T-helper 2 cell (primary cell): ENCODE data around the gene ELMO1.
A peak's percentile ranks its signal among the peaks of the same experiment; 100 is the strongest.

ENCODE experiments used
- DNase-seq, 5 experiments: peaks; one replicate each; pipeline versions ENCODE4 v3.0.0 to v3.0.0-alpha.2; 2012 to 2022

Gene ELMO1

DNA sequence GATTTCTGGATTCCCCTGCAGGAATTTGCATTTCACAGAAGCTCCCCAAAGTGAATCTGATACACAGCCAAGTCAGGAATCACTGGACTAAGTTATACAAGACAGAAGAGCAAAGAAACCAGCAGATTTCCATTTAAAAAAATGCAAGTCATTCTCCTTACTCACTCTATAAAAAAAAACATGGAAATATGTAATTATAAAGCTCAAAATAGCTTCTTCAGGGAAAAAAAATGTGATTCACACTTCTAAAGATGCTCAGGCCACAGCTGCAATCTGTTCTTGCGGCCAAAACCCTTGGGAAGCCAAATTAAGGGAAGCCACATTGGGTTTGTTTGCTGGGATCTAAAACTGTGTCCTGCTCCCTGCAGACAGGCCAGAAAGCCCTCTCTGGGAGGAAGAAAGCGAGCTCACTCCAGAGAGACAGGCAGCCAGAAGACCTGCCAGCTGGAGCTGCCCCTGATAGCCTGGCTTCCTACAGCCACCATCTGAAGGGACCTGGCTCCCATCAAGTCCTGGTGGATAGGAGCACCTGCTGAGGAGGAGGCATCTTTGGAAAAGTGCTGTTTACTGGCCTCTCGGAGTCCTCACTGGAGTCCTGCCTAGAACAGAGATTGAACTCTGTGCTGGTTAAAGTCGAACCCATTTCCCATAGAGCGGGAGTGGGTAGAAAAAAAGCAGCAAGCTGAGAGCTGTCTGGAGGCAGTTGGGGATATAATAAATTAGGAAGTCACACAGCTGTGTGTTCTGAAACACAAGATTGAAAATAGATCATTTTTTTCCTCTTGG, 365.2 kb downstream of the ELMO1 start:
- DNase-seq, result no peak

DNA sequence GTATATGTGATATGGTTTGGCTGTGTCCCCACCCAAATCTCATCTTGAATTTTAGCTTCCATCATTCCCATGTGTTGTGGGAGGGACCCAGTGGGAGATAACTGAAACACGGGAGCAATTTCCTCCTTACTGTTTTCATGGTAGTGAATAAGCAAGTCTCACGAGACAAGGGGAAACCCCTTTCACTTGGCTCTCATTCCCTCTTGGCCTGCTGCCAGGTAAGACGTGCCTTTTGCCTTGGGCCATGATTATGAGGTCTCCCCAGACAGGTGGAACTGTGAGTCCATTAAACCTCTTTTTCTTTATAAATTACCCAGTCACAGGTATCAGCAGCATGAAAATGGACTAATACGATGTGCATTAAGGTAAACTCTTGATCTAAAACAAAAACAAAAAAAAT, 367.2 kb downstream of the ELMO1 start:
- DNase-seq, result no peak

DNA sequence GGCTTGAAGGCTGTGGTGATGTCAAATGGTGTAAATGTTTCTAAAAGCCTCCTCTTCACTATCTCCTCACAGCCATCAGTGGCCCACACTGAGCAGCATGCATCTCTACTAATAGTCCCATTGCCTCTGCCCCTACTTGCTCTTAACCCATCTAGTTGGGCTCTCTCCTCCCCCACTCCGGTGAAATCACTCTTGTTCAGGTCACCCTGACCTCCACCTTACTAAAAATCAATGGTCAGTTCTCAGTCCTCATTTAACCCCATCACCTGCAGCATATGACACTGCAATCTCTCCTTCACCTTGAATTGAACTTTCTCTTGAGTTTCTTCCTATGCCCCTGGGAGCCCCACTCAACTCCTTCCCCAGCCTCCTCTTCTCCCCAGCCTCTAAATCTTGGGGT, 369.2 kb downstream of the ELMO1 start:
- DNase-seq, result no peak

DNA sequence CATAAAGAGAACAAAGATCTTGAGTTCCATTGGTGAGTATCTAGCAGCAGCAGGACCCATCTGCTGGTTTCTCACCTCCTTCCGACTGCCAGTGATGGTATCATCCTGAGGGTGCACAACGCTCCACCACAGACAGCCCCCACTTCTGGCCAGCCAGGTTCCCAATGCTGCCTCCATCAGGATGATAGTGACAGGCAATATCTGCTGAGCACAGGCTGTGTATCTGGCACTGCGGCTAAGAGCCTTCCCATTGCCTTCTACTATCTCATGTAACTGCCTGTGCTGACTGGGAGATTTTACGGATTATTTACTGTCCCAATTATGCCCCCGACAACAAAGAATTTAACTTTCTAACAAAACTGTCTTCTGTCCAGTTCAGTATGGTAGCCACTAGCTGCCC, 372.0 kb downstream of the ELMO1 start:
- no peak for DNase-seq

DNA sequence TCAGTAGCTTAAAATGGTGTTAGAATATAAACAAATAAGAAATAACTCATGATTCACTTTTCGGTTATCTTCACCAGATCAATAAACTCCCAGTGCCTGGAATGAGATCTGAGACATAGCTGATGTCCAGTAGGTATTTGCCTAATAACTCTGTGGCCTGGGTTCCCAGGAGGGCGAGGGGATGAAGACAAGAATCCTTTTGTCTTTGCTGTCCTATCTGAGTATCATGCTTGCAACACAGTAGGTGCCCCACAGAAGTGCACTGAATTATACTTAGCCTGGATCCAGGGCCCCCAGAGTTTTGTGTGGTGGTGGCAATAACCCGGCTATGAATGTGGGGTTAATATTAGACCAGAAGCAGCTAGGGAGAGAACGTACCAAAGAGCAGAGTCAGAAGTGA, 374.3 kb downstream of the ELMO1 start:
- DNase-seq, result no peak

DNA sequence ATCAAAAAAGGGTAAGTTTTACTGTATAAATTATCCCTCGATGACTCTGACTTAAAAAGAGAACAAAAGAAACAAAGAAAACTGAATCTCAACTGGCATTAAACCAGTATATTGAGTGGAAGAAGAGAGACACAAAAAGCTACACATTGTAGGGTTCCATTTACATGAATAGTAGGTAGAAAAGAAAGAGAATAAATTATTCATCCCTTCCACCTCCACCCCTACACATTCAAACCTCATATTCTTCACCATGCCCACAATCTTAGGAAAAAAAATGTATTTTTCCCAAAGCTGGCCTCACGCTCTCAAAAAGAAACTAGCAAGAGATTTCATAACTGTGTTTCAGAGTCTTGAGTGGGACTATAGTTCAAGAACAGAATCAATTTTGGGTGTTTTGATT, 377.5 kb downstream of the ELMO1 start:
- DNase-seq, result no peak

DNA sequence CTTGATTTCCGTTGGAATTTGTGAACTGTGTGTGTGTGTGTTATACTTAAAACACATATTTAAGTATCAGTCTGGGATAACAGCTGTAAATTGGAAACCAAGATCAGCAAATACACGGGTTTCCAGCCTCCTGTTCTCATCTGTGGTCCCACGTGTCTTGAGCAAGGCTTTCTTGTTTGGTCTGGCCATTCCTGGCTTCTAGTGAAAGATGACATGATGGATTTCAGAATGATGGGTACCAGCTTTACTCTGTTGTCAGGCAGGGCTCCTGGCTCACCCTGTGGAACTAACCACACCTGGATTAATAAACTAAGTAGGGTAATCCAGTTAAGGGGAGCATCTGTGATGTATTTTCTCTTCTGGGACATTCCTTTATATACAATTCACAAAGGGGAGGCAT, 378.2 kb downstream of the ELMO1 start:
- DNase-seq, result no peak

DNA sequence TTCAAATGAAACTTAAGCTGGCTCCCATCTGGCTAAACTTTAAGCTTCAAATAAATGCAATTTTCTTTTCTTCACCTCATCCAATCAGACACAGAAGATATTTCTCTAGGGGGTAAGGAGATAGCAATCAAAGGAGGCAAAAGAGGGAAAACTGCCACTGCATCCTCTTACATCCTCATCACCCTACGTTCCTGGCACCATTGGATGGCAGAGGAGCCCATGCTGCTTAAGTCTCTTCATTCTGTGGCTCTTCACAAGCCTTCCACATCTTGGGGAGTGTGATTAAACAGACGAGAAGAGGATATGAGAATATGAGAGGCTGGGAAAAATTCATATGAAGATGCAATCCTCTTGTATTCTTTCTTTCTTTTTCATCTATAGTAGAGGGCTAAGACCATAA, 378.6 kb downstream of the ELMO1 start:
- no peak for DNase-seq

DNA sequence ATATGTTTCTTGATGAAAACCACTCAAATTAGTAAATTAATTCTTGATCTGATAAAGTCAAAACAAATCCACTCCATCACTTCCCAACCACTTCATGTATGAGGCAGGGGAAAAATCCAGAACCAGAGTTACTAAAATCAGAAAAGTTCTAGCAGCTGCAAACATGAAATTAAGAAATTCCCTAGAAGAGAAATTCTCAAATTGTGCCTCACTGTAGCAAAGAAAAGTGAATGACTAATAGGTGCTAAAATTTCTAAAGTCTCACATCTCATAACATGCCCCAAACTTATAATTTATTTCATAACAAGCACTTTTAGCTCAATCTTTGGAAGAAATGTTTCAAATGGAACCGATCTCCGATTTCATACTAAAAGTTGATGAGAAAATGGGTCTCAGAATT, 379.3 kb downstream of the ELMO1 start:
- DNase-seq, result no peak

DNA sequence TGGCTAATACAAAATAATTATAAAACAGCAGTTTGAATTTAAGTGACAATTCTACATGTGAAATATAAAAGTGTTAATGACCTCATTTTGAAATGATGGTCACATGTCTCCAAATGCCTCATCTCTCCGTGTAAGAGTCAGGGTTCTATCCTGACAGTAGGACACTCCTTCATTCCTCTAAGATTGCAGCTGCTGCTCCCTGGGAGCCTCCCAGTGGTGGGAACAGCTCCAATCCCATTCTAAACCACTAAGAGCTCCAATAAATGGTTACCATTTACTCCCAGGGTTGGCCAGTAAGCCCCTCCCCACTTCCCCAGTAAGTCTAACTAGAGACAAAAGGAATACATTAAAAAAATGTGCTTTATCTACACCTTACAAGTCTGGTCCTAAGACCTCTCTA, 379.8 kb downstream of the ELMO1 start:
- no peak for DNase-seq

DNA sequence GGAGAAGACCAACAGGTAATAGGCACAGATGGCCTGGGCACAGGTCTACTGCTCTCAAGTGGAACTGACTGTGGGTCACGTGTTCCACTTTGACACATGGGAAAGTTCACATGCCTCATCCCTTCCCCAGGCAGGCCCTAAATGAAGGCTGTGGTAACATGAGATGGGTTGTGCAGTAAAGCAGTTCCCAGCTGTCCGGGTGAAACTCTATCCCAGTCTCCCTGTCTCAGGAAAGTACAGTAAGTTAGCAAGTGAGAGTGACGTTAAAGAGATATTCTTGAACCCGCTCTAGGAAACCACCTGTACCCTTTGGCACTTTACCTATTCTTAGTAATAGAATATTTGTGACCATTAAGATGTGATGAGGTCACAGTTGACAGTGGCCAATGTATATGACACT, 380.6 kb downstream of the ELMO1 start:
- DNase-seq, result no peak

DNA sequence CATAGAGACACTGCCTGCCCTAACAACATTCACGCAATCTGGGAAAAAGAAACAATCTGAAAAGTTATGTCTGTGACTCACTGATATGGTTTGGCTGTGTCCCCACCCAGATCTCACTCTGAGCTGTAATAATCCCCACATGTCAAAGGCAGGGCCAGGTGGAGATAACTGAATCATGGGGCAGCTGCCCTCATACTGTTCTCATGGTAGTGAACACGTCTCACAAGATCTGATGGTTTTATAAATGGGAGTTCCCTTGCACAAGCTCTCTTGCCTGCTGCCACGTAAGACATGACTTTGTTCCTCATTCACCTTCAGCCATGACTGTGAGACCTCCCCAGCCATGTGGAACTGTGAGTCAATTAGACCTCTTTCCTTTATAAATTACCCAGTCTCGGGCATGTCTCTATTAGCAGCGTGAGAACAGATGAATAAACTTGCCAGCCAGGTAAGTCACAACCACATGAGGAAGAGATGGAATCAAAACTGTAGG, 382.8 kb downstream of the ELMO1 start:
- DNase-seq, result peak in 1 of 5 experiments; percentile 32

DNA sequence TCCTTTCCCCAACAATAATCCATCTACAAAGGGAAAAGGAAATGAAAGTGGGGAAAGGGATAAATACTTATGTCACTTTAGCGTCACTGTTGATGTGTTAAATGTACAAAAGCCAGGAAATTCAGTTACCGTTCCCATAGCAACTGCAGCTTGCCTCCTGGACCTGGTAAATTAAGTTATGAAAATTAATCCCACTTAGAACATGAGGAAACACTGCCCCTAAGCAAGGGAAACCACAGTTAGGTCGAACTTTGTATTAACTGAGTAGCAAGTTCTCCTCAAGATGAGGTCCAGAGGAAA, 386.2 kb downstream of the ELMO1 start:
- DNase-seq, result no peak

DNA sequence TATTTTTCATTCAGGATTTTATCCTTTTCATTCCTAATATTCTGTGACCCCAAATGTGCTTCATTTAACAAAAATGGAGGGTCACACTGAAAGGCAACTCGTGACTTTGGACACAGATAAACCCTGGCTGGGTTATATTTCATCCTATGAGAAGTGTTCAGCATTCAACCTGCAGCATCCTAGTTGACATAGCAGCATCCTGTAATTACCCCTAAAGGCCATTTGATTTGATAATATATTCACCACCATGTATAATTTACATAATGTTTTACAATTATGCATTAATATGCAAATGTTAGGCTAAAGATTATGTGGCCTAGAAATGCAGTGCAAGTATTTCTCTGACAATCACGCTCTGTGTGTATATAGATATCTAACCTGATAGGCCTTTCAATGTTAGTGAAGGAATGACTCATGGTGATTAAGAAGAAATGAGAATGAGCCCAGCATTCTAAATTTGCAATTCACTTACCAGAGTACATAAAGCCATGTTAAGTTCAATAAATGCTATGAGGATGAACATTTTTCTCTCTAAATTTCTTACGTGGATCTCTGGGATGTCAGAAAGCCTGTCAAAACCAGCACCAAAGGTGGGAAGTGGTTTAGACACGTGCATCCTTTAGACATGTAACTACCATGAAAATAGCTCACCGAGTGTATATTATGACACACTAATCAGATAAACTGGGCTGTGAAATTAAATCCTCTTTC, 386.7 kb downstream of the ELMO1 start:
- peak in 1 of 5 experiments; percentile 77 for DNase-seq

DNA sequence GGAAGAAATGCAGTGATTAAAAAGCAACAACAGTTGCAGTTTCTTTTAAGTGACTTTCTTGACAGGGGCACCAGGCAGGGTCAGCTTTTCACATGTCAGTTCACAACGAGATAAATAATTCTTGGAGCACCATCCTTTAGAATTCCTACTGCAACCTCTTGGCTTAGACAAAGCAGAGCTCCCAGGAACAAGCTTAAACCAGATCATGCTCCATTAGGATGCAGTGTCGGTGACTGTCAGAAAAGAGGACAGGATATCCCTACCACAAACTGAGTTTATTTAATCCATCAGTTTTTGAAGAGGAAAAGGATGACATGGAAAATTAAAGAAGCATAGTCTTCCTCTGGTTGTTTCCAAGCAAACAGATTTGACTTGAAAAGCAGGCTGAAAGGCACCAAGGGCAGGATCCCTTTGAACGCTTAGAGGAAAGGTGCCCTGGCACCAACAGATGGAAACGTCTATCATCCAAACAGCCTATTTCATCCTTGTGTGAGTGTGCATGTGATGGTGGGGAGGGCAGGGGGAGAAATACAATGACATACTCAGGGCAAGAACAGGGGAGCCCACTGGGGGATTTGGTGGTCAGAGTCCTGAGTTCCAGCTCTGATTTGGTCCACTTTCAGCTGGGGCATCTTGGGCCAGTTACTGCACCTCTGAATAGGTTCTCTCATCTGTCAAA, 392.3 kb downstream of the ELMO1 start:
- no peak for DNase-seq

DNA sequence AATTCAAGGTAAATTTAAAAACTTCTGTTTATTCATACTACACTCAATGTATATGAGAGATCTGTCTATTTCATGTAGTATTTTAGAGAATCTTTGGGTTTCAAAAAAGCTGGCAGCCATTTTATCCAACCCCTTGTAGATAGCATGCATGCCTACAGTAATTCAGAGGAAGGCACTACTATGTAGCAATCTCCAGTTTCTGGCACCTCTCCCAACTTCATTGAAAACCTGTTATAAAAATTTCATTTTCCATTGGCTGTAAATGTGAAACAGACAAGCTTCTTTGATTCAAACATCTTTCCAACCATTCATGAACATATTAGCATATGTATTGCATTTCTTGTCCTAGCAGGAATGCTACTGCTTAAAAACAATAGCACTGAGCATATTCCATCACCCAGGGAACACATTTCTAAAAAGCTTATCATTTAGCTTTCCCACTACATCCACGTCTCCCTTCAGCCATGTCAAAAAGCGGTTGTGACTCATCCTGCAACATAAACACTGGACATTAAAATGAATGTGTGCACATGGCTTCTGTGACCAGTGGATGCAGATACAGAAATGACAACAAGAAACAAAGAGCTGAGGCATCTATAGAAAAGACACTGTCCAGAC, 393.9 kb downstream of the ELMO1 start:
- DNase-seq, result no peak

DNA sequence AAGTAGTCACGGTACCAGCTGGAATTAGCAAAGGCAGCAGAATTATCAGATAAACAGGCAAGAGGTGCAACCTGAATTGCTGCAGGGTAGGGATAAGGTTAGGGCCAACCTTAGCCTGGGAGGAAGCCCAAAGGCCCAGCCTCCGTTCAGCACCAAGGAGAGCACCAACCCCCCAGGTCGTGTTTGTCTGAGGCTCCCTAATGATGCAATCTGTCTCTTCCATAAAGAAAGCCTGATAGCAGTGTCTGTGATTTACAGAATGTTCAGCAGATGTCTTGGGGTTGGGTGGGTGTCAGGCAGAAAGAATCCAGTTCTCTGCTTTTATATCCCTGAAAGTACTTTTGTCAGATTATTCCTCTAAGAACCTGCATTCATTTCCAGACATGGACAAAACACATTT, 396.0 kb downstream of the ELMO1 start:
- DNase-seq, result peak in 1 of 5 experiments; percentile 31

DNA sequence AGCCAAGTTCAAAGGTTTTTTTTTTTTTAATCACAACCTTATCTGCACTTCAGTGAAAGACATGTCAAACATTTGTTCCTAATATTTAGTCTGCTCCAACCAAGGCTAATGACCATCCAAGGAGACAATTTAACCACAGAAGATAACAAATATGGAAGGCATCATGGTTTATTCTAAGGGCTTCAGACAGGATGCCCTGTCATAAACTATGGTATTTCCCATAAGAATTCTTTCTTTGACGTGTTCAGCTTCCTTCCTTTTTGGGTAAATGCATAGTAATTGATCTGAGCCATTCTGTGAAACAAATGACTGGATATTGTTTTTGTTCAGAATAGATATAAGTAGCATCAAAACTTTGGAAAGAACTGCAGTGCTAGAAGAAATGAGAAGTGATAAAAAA, 397.9 kb downstream of the ELMO1 start:
- no peak for DNase-seq

DNA sequence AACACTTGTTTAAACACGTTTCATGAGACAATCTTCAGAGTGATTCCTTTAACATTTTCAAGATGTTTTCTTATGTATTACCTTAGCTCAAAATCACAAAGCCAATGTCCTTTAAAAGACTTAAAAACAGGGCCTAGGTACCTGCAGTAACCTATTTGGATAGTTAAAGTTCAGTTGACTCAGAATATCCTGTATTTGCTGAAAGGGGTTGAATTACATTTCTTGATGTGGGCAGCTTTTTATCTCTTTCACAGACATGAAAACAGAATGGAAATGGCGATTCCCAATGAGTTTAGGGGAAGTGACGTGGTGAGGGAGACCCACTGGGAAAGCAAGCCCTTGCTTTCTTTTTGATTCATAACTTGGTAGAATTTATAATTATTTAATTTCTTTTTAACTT, 400.0 kb downstream of the ELMO1 start:
- DNase-seq, result no peak

DNA sequence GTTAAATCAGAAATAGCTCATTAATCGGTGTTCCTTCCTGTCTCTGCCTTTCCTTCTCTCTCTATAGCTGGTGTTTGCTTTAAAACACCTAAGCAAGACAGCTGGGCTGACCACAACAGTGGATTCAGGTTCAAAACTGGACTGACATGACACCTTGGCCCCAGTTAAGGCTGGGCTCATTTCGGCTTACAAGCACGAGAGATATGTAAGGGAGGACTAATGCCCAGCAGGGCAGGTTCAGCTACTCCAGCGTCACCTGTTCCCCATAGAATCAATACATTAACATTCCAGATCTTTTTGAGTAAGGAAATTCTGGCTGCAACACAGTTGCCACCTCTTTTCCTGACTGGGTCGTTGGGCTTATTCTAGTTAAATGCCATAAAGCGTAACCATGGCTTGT, 401.4 kb downstream of the ELMO1 start:
- no peak for DNase-seq

DNA sequence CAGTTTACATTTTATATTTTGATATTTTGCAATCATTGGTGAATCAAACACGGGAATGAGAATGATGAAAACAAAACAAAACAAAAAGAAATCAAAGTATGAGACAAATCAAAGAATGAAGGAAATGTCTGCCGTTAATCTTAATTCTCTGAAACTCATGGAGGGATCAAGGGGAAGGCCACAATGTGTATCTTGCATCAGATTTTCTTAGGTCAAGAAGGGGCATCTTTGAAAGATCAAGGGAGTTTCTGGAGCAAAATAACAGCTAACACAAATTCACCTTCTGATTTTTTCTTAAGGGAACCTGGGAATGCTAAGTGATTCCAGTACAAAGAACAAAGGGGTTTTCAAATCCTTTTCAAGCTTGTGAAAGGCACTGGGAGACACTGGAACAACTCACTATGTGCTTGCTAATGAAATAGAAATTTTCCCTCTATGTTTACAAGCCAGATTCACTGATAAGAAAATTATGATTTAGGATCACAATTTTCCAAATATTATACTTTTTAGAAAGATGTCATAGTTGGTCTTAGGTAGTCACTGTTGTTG, 402.1 kb downstream of the ELMO1 start:
- no peak for DNase-seq

DNA sequence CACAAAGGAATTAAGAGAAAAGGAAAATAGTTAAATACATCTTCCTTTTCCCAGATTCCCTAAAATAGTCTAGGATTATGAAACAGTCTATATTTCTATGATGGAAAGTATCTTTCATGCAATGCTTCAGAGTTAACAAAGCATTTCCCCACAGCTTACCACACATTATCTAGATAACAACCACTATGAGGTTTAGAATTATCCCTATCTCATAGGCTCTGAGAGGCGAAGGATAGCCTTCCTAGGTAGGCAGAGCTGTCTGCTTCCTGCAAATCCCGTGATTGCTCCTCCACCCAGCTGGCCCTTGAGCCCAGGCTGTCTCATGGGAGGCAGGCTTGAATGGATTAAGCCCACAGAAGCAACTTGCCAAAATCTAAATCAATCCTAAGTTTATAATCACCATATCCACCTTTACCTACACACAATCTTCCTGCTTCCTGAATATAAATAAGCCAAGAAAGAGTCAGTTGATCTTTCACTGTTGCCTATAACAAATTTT, 402.9 kb downstream of the ELMO1 start:
- peak in 1 of 5 experiments; percentile 6 for DNase-seq

DNA sequence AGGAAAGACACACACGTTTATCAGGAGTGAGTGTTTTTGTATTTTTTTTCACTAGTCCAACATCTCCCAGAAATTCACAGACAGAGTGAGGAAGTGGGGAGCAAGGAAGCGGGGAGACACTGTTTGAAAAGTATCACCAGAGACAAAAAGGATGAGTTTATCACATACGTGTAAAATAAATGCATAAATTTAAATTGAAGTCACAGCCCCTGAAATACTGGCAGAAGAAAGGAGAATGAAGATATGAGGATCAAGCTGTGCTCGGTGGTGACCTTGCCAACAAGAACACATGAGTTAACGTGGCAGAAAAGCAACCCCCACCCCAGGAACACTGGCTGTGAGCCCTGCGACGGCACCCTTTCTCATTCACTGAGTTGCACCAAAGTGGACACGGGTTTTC, 407.2 kb downstream of the ELMO1 start:
- DNase-seq, result no peak
